KOPT-K1 (cell line): Measurements from ENCODE around the gene CXCL8.
"Not testable (repeated sequence)": the region's sequence is repeated elsewhere in the genome, so short reads cannot be mapped to it uniquely, and the experiment has no call there.

Experiments
- H3K27ac ChIP-seq: fragments of 200-600 bp; sonication (generic); 2 replicates; pipeline ENCODE4 v1.5.1; 2016; ENCODE audit warnings: antibody characterized with exemption, mild to moderate bottlenecking, low read depth, low read length; ENCODE audit not compliant: poor library complexity, severe bottlenecking
- H3K36me3 ChIP-seq: fragments of 200-600 bp; sonication (generic); 2 replicates; pipeline ENCODE4 v1.5.1; 2017; ENCODE audit warnings: antibody characterized with exemption, mild to moderate bottlenecking, low read length, moderate library complexity; ENCODE audit not compliant: insufficient read depth
- H3K9me3 ChIP-seq: fragments of 200-600 bp; sonication (generic); 2 replicates; pipeline ENCODE4 v1.5.1; 2017; ENCODE audit warnings: antibody characterized with exemption, low read length, mild to moderate bottlenecking; ENCODE audit not compliant: insufficient read depth, poor library complexity, severe bottlenecking

The CXCL8 gene

DNA sequence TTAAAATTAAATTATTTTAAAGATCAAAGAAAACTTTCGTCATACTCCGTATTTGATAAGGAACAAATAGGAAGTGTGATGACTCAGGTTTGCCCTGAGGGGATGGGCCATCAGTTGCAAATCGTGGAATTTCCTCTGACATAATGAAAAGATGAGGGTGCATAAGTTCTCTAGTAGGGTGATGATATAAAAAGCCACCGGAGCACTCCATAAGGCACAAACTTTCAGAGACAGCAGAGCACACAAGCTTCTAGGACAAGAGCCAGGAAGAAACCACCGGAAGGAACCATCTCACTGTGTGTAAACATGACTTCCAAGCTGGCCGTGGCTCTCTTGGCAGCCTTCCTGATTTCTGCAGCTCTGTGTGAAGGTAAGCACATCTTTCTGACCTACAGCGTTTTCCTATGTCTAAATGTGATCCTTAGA, at the start of gene CXCL8:
TSS of gene CXCL8 (plus strand) at position 217 of the 426 bp plus-strand sequence. CDS start at position 307, 90 bp downstream.
- H3K27ac ChIP-seq, result no peak within 1 kb of the TSS
- no peaks in the 10 kb centered on the region for H3K9me3 ChIP-seq
- no peaks in the 10 kb centered on the region for H3K36me3 ChIP-seq

DNA sequence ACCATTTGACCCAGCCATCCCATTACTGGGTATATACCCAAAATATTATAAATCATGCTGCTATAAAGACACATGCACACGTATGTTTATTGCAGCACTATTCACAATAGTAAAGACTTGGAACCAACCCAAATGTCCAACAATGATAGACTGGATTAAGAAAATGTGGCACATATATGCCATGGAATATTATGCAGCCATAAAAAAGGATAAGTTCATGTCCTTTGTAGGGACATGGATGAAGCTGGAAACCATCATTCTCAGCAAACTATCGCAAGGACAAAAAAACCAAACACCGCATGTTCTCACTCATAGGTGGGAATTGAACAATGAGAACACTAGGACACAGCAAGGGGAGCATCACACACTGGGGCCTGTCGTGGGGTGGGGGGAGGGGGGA, 49.2 kb upstream of the CXCL8 start:
- not testable (repeated sequence) for H3K9me3 ChIP-seq, H3K27ac ChIP-seq, H3K36me3 ChIP-seq

DNA sequence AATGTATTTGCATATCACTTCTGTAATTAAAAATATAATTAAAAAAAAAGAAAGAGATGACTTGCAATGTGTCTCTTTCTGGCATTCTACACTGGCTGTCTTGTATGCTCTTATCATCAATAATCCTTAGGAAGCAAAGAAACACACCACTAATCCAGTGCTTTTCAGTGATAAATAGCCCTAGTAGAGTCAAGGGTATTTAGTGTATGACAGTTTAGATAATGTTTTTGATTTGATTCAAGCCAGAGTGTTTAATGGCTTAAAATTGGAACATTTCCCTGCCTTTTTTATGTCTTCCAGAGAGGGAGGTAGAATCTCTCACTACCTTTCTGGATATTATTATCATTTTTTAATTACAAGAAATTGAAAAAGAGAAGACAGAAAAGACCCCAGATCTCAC, 48.6 kb upstream of the CXCL8 start:
- Histone ChIP-seq H3K36me3 (no peaks in the 10 kb centered on the region), H3K9me3 (no peaks in the 10 kb centered on the region), H3K27ac (no peak overlapping the region)

DNA sequence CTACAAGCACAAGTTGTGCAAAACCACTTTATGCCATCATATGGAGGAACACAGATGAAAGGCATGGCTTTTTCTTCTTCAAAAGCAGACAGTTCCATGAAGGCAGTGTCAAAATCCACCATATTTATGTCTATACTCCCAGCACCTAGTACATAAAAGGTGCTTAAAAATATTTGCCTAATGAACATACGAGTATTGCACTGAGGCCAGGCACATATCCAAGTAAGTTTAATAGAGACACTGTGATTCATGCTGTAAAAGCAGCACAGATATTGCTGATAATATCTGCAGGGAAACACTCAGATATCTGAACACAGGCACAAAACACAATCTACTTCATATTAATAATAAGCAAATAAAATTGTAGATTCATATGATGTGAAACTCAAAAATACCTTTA, 48.1 kb upstream of the CXCL8 start:
- no peaks in the 10 kb centered on the region for H3K9me3 ChIP-seq
- no peaks in the 10 kb centered on the region for H3K36me3 ChIP-seq
- no peak overlapping the region for H3K27ac ChIP-seq

DNA sequence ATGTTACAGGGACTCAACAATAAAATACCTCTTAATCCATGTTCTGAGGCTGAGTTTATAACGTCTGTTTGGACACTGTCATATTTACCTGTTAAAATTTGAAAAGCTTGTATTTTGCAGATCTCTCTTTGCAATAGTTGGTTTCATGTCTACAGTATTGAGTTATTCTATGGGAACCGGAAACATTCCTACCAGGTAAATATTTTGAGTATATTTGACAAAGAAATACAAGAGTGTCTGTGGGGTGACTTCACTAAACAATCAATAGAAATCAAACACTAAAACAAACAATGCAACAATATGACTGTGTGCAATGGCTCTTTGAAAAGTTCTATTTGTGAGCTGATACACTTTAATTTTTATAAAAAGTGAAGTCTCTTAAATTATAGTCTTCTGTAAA, 47.7 kb upstream of the CXCL8 start:
- no peak overlapping the region for H3K27ac ChIP-seq
- H3K9me3 ChIP-seq, result no peaks in the 10 kb centered on the region
- no peaks in the 10 kb centered on the region for H3K36me3 ChIP-seq

DNA sequence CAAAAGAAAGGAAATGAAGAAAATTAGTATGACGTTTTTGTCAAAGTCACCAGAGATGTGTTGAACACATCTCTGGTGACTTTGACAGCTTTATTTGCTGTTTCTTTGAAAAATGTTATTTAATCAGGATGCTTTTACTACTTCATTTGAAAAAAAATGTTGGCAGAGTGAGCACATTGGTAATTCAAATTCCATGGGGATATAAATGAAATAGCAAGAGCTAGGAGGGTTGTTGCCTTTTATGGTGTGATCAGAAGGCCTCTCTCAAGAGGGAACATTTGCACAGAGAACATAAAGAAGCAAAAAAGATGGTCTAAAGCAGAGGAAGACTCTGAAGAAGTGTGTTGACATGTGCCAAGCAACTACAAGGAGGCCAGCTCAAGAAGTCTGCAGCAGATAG, 46.6 kb upstream of the CXCL8 start:
- H3K27ac ChIP-seq, result no peak overlapping the region
- no peaks in the 10 kb centered on the region for H3K36me3 ChIP-seq
- no peaks in the 10 kb centered on the region for H3K9me3 ChIP-seq

DNA sequence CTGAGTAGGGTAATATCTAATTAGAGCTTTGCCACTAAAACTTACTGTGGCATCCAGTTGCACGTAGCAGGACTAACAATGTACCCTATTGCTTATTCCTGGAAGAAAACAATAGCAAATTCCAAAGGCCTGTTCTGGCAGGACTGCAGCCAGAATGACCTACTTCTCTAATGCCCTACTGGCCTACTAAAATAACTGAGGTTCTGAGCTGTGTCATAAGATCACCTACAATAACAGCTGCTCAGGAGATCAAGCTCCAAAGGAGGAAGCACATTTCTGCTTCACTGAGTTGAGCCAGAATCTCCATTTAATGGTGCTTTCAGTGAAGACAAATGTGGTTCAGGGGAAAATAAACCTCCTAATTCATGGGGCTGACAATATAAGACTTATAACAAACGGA, 42.2 kb upstream of the CXCL8 start:
- no peaks in the 10 kb centered on the region for H3K9me3 ChIP-seq

DNA sequence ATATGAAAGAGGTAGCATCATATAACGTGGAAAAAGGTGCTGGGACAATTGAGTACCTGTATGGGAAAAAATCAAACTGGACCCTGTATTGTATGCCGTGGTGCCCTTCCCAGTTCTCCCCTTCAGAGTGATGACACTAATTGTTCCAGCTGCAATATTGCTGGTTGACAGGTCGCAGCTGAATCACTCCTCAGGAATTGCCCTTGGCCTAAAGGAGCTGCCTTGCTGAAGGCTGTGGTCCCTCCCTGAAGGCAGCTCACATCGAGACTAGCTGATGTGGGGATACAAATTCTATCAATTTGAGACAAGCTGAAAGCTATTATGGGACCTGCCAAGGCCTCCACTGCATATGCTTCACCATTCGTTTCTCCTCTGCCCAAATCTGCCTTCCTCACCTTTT, 39.3 kb upstream of the CXCL8 start:
- Histone ChIP-seq H3K9me3 (no peaks in the 10 kb centered on the region), H3K36me3 (no peaks in the 10 kb centered on the region), H3K27ac (no peak overlapping the region)

More for the DNA sequence above, 42.2 kb upstream of the CXCL8 start:
- Histone ChIP-seq H3K27ac (no peak overlapping the region), H3K36me3 (no peaks in the 10 kb centered on the region)

DNA sequence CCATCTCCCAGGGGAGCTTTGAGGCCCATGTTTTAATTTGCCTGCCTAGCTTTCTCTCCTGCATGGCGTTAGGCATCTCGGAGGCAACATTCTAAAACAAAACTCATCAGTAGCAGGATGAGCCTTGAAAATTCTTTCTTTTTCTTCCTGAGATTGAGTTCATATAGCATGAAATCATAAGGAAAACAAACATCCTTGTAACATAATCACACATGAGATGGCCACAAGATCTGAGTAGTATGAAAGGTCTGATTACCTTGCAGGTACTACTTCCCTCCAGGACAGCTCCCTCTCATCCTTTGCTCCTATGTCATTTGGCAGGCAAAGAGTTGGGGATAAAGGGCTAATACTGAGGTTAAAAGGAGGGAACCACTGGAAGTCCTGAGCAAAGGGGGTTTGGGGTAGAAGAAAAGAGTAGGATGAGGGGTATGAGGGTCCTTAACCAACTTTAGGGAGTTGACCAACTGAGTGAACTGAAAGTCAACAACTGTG, 37.5 kb upstream of the CXCL8 start:
- Histone ChIP-seq H3K27ac (no peak overlapping the region), H3K9me3 (no peaks in the 10 kb centered on the region), H3K36me3 (no peaks in the 10 kb centered on the region)

DNA sequence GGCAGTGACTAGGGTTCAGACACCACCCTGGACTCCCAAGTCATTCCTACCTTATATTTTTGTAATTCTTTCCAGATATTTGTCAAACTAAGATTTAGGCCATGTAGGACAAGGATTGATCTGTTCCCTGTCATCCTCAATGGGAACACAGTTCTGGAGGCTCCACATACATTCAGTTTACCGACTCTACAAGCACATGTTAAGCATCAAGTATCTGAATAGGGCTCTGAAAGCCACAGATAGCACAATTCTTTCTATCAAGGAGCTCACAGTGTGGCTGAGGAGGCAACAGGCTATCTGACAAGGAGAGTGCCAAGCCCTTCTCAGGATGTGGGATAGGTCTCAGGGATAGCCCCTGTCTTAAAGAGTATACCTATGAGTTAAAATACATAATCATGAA, 37.0 kb upstream of the CXCL8 start:
- Histone ChIP-seq H3K27ac (no peak overlapping the region), H3K9me3 (no peaks in the 10 kb centered on the region), H3K36me3 (no peaks in the 10 kb centered on the region)

DNA sequence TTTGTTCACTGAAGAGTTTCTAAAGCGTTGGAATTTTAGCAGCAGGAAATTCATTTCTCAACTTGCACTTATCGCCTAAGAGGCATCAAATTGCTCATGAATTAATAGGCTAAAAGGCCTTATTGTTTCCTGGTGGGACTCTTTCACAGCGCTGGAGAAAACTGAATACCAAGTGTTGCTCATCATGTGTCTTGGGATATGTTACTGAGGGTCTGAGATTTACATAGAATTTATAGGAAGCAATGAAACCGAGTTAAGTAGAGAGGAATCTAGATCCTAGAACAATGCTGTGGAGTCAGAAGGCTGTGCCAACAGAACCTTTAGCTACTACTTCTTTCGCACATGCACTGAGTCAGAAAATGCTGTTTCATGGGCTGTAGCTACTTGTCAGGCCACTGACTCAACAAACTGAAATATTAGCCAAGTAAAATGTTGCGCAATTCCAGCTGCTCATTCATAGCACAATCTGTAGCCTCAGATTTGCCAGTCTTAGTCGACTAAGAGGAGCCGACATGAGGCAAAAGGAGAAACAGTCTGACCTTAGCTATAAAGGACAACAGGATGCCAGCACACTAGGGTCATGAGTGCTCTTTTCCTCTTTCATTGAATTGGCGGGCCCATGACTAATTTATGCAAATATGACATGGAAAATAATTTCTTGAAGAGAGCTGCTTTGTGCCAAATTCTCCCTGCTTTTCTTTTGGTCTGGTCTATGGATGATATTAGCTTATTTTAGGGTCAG, 35.9 kb upstream of the CXCL8 start:
- H3K27ac ChIP-seq, result no peak overlapping the region
- H3K9me3 ChIP-seq, result no peaks in the 10 kb centered on the region
- no peaks in the 10 kb centered on the region for H3K36me3 ChIP-seq

DNA sequence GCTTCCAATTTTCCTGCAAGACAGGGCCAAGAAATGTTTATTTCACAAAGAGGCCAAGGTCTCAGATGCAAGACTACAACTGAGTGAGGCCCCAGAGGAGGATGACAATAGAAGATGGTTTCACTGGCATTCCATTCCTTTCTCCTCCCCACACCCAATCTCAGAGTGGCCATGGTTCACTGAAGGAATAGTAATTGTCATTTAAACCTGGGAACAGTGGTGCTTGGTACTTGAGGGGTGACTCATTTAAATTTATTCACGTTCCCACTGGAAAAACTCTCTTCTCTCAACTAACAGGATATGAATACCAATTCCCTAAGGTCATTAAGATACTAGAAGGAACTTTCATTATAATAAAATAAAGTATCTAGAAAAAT, 35.3 kb upstream of the CXCL8 start:
- no peaks in the 10 kb centered on the region for H3K36me3 ChIP-seq
- H3K27ac ChIP-seq, result no peak overlapping the region
- H3K9me3 ChIP-seq, result no peaks in the 10 kb centered on the region

DNA sequence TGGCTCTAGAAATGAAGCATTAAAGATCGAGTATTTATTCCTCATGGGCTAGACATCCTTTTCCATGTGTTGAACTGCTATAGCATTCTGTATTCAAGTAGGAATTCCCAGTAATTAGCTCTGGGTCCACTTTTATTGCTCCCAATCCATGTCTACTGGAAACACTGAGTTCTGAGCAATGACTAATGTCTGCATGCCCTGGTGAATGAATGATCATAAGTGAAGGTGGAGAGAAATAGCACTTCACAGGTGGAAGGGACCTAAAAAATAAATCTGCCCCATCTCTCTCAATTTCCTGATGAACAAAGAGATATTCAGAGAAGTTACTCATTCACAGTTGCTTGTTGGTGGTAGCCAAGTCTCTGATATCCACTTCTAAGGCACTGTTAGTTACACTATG, 34.6 kb upstream of the CXCL8 start:
- no peaks in the 10 kb centered on the region for H3K36me3 ChIP-seq
- no peaks in the 10 kb centered on the region for H3K9me3 ChIP-seq
- no peak overlapping the region for H3K27ac ChIP-seq

DNA sequence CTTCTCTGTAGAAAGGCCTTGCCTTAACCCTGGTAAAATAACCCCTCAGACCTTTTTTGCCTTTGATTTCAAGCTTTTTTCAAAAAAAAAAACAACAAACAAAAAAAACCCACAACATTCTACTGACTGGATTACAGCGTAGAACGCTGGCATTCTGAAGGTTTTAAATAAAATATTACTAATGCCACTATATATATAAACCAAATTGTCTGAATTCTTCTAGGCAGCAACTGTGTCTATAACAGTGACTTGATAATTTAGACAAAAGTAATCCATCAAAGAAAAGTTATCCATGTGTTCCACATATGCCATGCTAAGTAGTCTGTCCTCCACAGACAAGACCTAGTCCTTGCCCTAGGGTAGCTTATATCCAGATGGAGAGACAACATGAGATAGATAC, 33.6 kb upstream of the CXCL8 start:
- H3K27ac ChIP-seq, result no peak overlapping the region
- no peaks in the 10 kb centered on the region for H3K36me3 ChIP-seq
- no peaks in the 10 kb centered on the region for H3K9me3 ChIP-seq

DNA sequence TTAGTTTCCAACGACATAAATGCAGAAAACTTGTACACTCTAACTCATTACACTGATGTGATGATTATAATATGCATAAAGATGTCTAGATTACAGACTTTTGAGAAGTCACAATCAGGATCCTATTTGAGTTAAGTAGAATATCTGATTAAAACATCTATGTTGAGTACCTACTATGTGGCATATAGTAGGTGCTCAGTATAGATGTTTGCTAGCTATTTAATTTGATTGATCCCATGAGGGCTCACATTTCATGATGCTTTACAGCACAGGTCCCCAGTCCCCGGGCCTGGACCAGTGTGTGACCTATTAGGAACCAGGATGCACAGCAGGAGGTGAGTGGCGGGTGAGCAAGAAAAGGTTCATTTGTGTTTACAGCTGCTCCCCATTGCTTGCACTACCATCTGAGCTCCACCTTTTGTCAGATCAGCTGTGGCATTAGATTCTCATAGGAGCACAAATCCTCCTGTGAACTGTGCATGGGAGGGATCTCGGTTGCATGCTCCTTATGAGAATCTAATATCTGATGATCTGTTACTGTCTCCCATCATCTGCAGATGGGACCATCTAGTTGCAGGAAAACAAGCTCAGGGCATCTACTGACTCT, 33.0 kb upstream of the CXCL8 start:
- Histone ChIP-seq H3K36me3 (no peaks in the 10 kb centered on the region), H3K27ac (no peak overlapping the region), H3K9me3 (no peaks in the 10 kb centered on the region)
